Measurements from ENCODE around the gene SOWAHC. TPM values are rescaled to one million over a fixed set of nuclear protein-coding genes. Genes with fewer than 3 reads are reported as not detected.

Gene SOWAHC
- total and polyA plus RNA-seq, 7 donors: 16.4 to 29.3 (median 21.4) TPM

DNA sequence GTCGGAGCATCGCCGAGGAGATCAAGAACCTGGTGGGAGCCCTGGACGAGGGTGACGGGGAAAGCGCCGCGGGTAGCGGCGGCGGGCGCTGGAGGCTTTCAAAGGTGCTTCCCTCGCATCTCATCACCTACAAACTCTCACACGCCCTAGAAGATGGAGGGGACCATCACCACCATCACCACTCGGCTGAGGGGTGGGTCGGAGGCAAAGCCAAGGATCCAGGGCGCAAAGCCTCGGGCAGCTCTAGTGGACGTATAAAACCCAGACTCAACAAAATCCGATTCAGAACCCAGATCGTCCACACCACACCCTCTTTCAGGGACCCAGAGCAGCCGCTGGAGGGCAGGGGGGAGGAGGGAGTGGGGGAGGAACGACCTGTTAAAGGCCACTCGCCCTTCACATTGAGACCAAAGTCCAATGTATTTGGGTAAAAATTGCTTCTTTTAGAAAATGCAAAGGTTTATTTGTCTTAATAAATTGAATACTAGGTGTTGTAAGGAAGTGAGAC, 1.5 kb downstream of the SOWAHC start:
- Histone ChIP-seq H3K27me3 (no peaks in the 10 kb centered on the region), H3K9me3 (no peaks in the 10 kb centered on the region), H3K4me1 (peaks cover 0 to 50% (median 45%) of the 10 kb centered on the region in 4 donors), H3K36me3 (no peaks in the 10 kb centered on the region), H3K27ac (peak overlapping the region; percentile 93 to 100 (median 99)), H3K4me3 (peak overlapping the region; percentile 66 to 85 (median 70))
- DNase-seq: no peak
- WGBS, 2 donors: 25 to 30% methylated on average over 24 of the region's 24 CpGs
- intact Hi-C loops (cut with DNase I): loop anchor here (2.0 kb wide), 1 partner anchor 75 kb away; no protein-coding TSS in a partner anchor
- TF ChIP-seq EP300 (IDR thresholded peaks at IDR 0.05): no peak
- TF ChIP-seq, protein P1, sequence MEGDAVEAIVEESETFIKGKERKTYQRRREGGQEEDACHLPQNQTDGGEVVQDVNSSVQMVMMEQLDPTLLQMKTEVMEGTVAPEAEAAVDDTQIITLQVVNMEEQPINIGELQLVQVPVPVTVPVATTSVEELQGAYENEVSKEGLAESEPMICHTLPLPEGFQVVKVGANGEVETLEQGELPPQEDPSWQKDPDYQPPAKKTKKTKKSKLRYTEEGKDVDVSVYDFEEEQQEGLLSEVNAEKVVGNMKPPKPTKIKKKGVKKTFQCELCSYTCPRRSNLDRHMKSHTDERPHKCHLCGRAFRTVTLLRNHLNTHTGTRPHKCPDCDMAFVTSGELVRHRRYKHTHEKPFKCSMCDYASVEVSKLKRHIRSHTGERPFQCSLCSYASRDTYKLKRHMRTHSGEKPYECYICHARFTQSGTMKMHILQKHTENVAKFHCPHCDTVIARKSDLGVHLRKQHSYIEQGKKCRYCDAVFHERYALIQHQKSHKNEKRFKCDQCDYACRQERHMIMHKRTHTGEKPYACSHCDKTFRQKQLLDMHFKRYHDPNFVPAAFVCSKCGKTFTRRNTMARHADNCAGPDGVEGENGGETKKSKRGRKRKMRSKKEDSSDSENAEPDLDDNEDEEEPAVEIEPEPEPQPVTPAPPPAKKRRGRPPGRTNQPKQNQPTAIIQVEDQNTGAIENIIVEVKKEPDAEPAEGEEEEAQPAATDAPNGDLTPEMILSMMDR (IDR thresholded peaks at IDR 0.05): peak in 1 of 4 experiments; percentile 21

DNA sequence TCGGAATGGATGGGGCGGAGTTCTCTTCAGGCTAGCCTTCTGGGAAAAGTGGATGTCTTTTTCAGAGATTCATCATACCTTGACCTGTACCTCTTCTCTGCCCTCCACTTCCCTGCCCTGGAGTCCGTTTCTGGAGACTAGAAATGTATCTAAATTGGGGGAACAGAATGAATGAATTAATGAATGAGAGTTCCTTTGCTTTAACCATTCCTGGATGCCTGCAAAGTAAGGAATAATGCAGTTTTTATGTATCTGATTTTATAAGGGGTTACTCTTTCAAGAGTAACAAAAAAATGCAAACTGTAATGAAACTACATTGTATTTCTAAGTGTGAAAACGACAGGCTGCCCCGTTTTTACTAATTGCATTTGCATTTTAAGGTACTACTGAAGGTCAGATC, 2.0 kb downstream of the SOWAHC start:
- H3K27ac ChIP-seq: no peak overlapping the region

DNA sequence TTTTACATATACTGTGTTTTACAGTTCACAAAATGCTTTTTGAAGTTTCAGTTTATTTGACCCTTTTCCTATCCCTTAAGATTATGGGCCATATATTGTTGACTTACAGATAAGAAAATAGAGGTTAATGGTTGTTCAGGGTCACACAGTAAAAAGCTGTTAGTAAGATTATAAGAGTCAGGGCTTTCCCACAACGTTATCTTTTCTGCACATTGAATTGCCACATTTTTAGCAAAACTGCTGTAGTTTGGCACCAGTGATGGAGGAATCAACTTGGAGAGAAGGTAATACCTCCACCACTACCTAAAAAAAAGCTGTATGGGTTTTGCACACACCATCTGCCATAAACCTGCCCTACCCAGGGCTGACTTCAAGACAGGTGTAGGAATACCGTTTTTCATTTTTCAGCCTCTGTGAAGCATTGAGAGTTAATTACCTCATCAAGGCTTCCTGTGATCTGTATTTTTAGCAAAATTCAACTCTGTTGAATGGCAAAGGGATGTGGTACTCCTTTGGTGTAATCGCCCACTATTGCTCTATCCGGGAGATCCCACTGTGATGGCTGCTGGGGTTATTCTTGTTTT, 5.0 kb downstream of the SOWAHC start:
- 25 to 68% methylated on average over 4 of the region's 4 CpGs for WGBS, 2 donors
- intact Hi-C loops (cut with DNase I): no loop called here

More for the DNA sequence above, 2.0 kb downstream of the SOWAHC start:
- Histone ChIP-seq H3K27me3 (no peaks in the 10 kb centered on the region), H3K9me3 (no peaks in the 10 kb centered on the region), H3K36me3 (no peaks in the 10 kb centered on the region), H3K4me3 (peak overlapping the region in 3 of 4 donors; percentile 67 to 85 (median 72)), H3K4me1 (peaks cover 0 to 46% (median 42%) of the 10 kb centered on the region in 4 donors)
- DNase-seq: no peak
- WGBS, 2 donors: 45 to 65% methylated on average over 5 of the region's 5 CpGs
- intact Hi-C loops (cut with DNase I): no loop called here
- TF ChIP-seq, protein P1 (IDR thresholded peaks at IDR 0.05): no peak
- TF ChIP-seq POLR2A (IDR thresholded peaks at IDR 0.05) (no peak), EP300 (IDR thresholded peaks at IDR 0.05) (no peak), POLR2AphosphoS5 (IDR thresholded peaks at IDR 0.05) (no peak)

DNA sequence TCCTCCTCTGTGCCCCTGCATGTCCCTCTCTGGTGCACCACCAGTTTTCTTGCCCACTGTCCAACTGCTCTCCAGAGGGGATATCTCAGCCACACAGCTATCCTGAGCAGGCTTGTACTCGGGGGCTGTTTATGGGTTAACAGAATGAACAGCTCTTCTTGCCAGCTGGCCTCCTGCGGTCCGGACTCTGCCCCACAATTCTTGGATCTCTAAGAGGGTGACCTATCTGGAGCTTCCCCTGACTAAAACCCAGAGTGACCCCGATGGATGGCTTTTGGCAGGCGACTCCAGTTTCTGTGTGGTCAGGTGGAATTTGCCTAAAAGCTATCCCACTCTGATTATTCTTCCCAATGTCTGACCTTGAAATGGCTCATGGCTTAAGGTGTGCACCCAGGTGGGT, 9.1 kb downstream of the SOWAHC start:
- no peak overlapping the region for H3K4me3 ChIP-seq
- H3K9me3 ChIP-seq: no peaks in the 10 kb centered on the region
- no peaks in the 10 kb centered on the region for H3K36me3 ChIP-seq
- no peaks in the 10 kb centered on the region for H3K27me3 ChIP-seq
- no peak for DNase-seq
- H3K27ac ChIP-seq: no peak overlapping the region
- WGBS, 2 donors: 40 to 71% methylated on average over 5 of the region's 5 CpGs
- TF ChIP-seq, protein P1 (IDR thresholded peaks at IDR 0.05): no peak
- no peak for TF ChIP-seq EP300 (IDR thresholded peaks at IDR 0.05)
- TF ChIP-seq POLR2AphosphoS5 (IDR thresholded peaks at IDR 0.05): no peak
- no peak for TF ChIP-seq POLR2A (IDR thresholded peaks at IDR 0.05)
- intact Hi-C loops (cut with DNase I): no loop called here
- H3K4me1 ChIP-seq: no peaks in the 10 kb centered on the region

More for the DNA sequence above, 5.0 kb downstream of the SOWAHC start:
- Histone ChIP-seq H3K4me1 (peaks cover 0 to 31% (median 27%) of the 10 kb centered on the region in 4 donors), H3K27me3 (no peaks in the 10 kb centered on the region), H3K9me3 (no peaks in the 10 kb centered on the region), H3K4me3 (no peak overlapping the region), H3K27ac (no peak overlapping the region), H3K36me3 (no peaks in the 10 kb centered on the region)
- DNase-seq: no peak
- no peak for TF ChIP-seq EP300 (IDR thresholded peaks at IDR 0.05)
- TF ChIP-seq, protein P1 (IDR thresholded peaks at IDR 0.05): no peak

DNA sequence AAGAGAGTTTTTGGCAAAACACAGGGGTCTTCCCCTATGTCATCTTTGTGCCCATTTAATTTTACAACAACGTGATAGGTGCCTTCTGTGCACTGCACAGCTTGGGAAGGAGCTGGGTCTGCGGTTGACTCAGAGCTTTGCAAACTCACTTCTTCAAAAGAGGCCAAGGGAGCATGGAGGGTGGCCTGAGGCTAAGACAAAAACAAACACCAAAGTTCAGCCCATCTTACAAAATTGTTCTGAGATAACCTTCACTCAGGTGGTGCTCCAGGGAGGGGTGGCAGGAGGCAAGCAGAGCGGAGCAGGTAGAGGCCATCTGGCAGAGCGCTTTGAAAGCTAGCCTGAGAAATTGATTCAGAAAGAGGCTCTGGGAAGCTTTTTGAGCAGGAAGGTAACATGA, 9.8 kb downstream of the SOWAHC start:
- H3K4me3 ChIP-seq: no peak overlapping the region
- no peak for DNase-seq
- no peak overlapping the region for H3K27ac ChIP-seq
- H3K36me3 ChIP-seq: no peaks in the 10 kb centered on the region
- H3K27me3 ChIP-seq: no peaks in the 10 kb centered on the region
- peaks cover 0 to 5% (median 0%) of the 10 kb centered on the region in 4 donors for H3K4me1 ChIP-seq
- no peaks in the 10 kb centered on the region for H3K9me3 ChIP-seq
- 96 to 98% methylated on average over 4 of the region's 4 CpGs for WGBS, 2 donors
- intact Hi-C loops (cut with DNase I): no loop called here
- TF ChIP-seq POLR2A (IDR thresholded peaks at IDR 0.05): no peak
- no peak for TF ChIP-seq POLR2AphosphoS5 (IDR thresholded peaks at IDR 0.05)
- TF ChIP-seq, protein P1 (IDR thresholded peaks at IDR 0.05): no peak
- TF ChIP-seq EP300 (IDR thresholded peaks at IDR 0.05): no peak
